SK-N-SH treated with all-trans-retinoic acid at 6 μM for 48 hours (cell line): Measurements from ENCODE around the gene VEGFB.

Experiments
- ATAC-seq: fragments of 200-7000 bp; cut with Tn5 transposase; 3 replicates; pipeline ENCODE4 v1.9.1; 2020; ENCODE audit warnings: mild to moderate bottlenecking, moderate library complexity
- ARNTL ChIP-seq: fragments of 450-650 bp; formaldehyde crosslinking; IDR thresholded peaks from 2 replicates; pipeline ENCODE4 v1.5.0; 2020; ENCODE audit warnings: low read depth, mild to moderate bottlenecking, moderate library complexity, borderline replicate concordance
- BACH2 ChIP-seq: fragments of 250-450 bp; sonication (Bioruptor Pico); IDR thresholded peaks from 2 replicates; pipeline ENCODE4 v1.9.0; 2021; ENCODE audit warnings: mild to moderate bottlenecking, borderline replicate concordance
- CREB5 ChIP-seq: fragments of 250-450 bp; sonication (Bioruptor Pico); IDR thresholded peaks from 2 replicates; pipeline ENCODE4 v1.5.1; 2020; ENCODE audit warnings: low read depth, mild to moderate bottlenecking, moderate library complexity
- CSDC2 ChIP-seq: fragments of 250-450 bp; sonication (Bioruptor Pico); IDR thresholded peaks from 2 replicates; pipeline ENCODE4 v1.5.0; 2020; ENCODE audit warnings: mild to moderate bottlenecking, moderate library complexity
- CSRNP3 ChIP-seq: fragments of 250-450 bp; sonication (Bioruptor Pico); IDR thresholded peaks from 2 replicates; pipeline ENCODE4 v1.5.1; 2021; ENCODE audit warnings: mild to moderate bottlenecking, moderate library complexity
- GLIS3 ChIP-seq: fragments of 250-450 bp; sonication (Bioruptor Pico); IDR thresholded peaks from 2 replicates; pipeline ENCODE4 v1.5.0; 2020; ENCODE audit warnings: mild to moderate bottlenecking, moderate library complexity
- OSR1 ChIP-seq: fragments of 250-450 bp; sonication (Bioruptor Pico); IDR thresholded peaks from 2 replicates; pipeline ENCODE4 v1.8.0; 2022; ENCODE audit warnings: moderate library complexity, mild to moderate bottlenecking, inconsistent platforms
- PATZ1 ChIP-seq: fragments of 250-450 bp; sonication (Bioruptor Pico); IDR thresholded peaks from 2 replicates; pipeline ENCODE4 v1.8.0; 2020; ENCODE audit warnings: mild to moderate bottlenecking, moderate library complexity, borderline replicate concordance
- POU6F1 ChIP-seq: fragments of 250-450 bp; sonication (Bioruptor Pico); IDR thresholded peaks from 2 replicates; pipeline ENCODE4 v1.8.0; 2021; ENCODE audit warnings: low read depth, mild to moderate bottlenecking, moderate library complexity, borderline replicate concordance
- PPARA ChIP-seq: fragments of 250-450 bp; sonication (Bioruptor Pico); IDR thresholded peaks from 2 replicates; pipeline ENCODE4 v1.5.0; 2020; ENCODE audit warnings: mild to moderate bottlenecking, borderline replicate concordance
- RARB ChIP-seq: fragments of 250-450 bp; sonication (Bioruptor Pico); IDR thresholded peaks from 2 replicates; pipeline ENCODE4 v1.8.0; 2021; ENCODE audit warnings: mild to moderate bottlenecking, moderate library complexity
- SNAI2 ChIP-seq: fragments of 250-450 bp; sonication (Bioruptor Pico); IDR thresholded peaks from 2 replicates; pipeline ENCODE4 v1.5.0; 2020; ENCODE audit warnings: mild to moderate bottlenecking, moderate library complexity
- TCF4 ChIP-seq: fragments of 250-450 bp; sonication (Bioruptor Pico); IDR thresholded peaks from 2 replicates; pipeline ENCODE4 v1.8.0; 2021; ENCODE audit warnings: mild to moderate bottlenecking, moderate library complexity, borderline replicate concordance
- TOX ChIP-seq: fragments of 250-450 bp; sonication (Bioruptor Pico); IDR thresholded peaks from 2 replicates; pipeline ENCODE4 v1.8.0; 2021; ENCODE audit warnings: mild to moderate bottlenecking, moderate library complexity, borderline replicate concordance
- TSHZ2 ChIP-seq: fragments of 250-450 bp; sonication (Bioruptor Pico); IDR thresholded peaks from 2 replicates; pipeline ENCODE4 v1.5.0; 2020; ENCODE audit warnings: mild to moderate bottlenecking, moderate library complexity
- ZFP3 ChIP-seq: fragments of 250-450 bp; sonication (Bioruptor Pico); IDR thresholded peaks from 2 replicates; pipeline ENCODE4 v1.5.0; 2020; ENCODE audit warnings: mild to moderate bottlenecking, moderate library complexity
- ZFP30 ChIP-seq: fragments of 450-650 bp; formaldehyde crosslinking; IDR thresholded peaks from 2 replicates; pipeline ENCODE4 v1.5.0; 2022; ENCODE audit warnings: mild to moderate bottlenecking, moderate library complexity
- ZNF565 ChIP-seq: fragments of 450-650 bp; formaldehyde crosslinking; conservative IDR thresholded peaks from 2 replicates; pipeline ENCODE4 v1.5.0; 2020; ENCODE audit warnings: low read depth, mild to moderate bottlenecking, moderate library complexity
- ZNF70 ChIP-seq: fragments of 450-650 bp; formaldehyde crosslinking; IDR thresholded peaks from 2 replicates; pipeline ENCODE4 v1.5.0; 2020; ENCODE audit warnings: mild to moderate bottlenecking, moderate library complexity
- ZNF8 ChIP-seq: fragments of 450-650 bp; formaldehyde crosslinking; IDR thresholded peaks from 2 replicates; pipeline ENCODE4 v1.5.0; 2020; ENCODE audit warnings: mild to moderate bottlenecking, moderate library complexity

Gene VEGFB

GRCh38 chr11:64249038-64249437 lies 14.7 kb downstream of the VEGFB start:
- no peak for ATAC-seq
- TF ChIP-seq BACH2 (CRISPR knock-in tag) (no peak), PPARA (CRISPR knock-in tag) (no peak), SNAI2 (CRISPR knock-in tag) (no peak), CREB5 (CRISPR knock-in tag) (no peak), ZNF70 (no peak), ZFP3 (CRISPR knock-in tag) (no peak), ZNF8 (no peak), TSHZ2 (no peak), TOX (CRISPR knock-in tag) (no peak), RARB (CRISPR knock-in tag) (no peak), TCF4 (no peak), OSR1 (CRISPR knock-in tag) (no peak), ARNTL (CRISPR knock-in tag) (no peak), ZNF565 (no peak), ZFP30 (CRISPR knock-in tag) (no peak), PATZ1 (CRISPR knock-in tag) (no peak), GLIS3 (CRISPR knock-in tag) (no peak)

- ATAC-seq: no peak
- TF ChIP-seq CSRNP3 (no peak), POU6F1 (CRISPR knock-in tag) (no peak), BACH2 (CRISPR knock-in tag) (no peak), CSDC2 (CRISPR knock-in tag) (no peak), TCF4 (no peak), ZFP3 (CRISPR knock-in tag) (no peak), PPARA (CRISPR knock-in tag) (no peak), ZNF8 (no peak), PATZ1 (CRISPR knock-in tag) (no peak), TOX (CRISPR knock-in tag) (no peak), OSR1 (CRISPR knock-in tag) (no peak), ZFP30 (CRISPR knock-in tag) (no peak), TSHZ2 (no peak), ARNTL (CRISPR knock-in tag) (no peak), ZNF565 (no peak), SNAI2 (CRISPR knock-in tag) (no peak), CREB5 (CRISPR knock-in tag) (no peak)
Observed at GRCh38 chr11:64249563-64250414, 15.4 kb downstream of the VEGFB start.
